Panc1 (cell line): Measurements from ENCODE around the gene NNT.

Experiments
- POLR2AphosphoS5 ChIP-seq: IDR thresholded peaks from 2 replicates; pipeline ENCODE4 v1.6.1; 2012; ENCODE audit warnings: mild to moderate bottlenecking, low read depth, low read length, moderate library complexity
- SIN3A ChIP-seq: IDR thresholded peaks from 2 replicates; pipeline ENCODE4 v1.6.1; 2012; ENCODE audit warnings: low read depth, mild to moderate bottlenecking, low read length, moderate library complexity, borderline replicate concordance; ENCODE audit not compliant: insufficient read depth
- TCF7L2 ChIP-seq: IDR thresholded peaks from 2 replicates; pipeline ENCODE4 v1.6.1; 2011; ENCODE audit warnings: mild to moderate bottlenecking, low read depth, low read length, inconsistent platforms
- TF ChIP-seq, protein P1 (sequence below), 2 experiments: IDR thresholded peaks; 2 replicates each; pipeline ENCODE4 v1.6.1; 2011 to 2012; ENCODE audit warnings: low read depth in 2 of 2, control low read depth in 1 of 2, low read length in 1 of 2, mild to moderate bottlenecking in 1 of 2, moderate library complexity in 1 of 2; ENCODE audit not compliant: insufficient read depth in 1 of 2
- TF ChIP-seq, protein P2 (sequence below): fragments of 450-650 bp; IDR thresholded peaks from 2 replicates; pipeline ENCODE4 v1.5.1; 2017; ENCODE audit warnings: mild to moderate bottlenecking

DNA sequence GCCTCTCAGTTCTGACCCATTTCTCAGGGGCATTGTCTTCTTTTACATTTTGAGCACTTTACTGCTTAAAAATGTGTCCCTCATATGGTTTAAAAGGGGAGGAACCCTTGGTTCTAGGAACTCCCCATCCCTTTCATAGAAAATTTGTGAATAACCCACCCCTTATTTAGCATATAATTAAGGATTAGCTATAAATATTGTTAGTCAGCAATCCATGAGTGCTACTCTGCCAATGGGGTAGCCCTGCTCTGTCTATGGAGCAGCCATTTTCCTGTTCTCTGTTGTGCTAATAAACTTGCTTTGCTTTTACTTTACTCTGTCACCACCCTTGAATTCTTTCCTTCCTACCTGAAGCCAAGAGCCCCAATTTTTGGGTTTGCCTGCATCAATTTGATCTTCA, 12.3 kb upstream of the NNT start:
- TF ChIP-seq, protein P1, sequence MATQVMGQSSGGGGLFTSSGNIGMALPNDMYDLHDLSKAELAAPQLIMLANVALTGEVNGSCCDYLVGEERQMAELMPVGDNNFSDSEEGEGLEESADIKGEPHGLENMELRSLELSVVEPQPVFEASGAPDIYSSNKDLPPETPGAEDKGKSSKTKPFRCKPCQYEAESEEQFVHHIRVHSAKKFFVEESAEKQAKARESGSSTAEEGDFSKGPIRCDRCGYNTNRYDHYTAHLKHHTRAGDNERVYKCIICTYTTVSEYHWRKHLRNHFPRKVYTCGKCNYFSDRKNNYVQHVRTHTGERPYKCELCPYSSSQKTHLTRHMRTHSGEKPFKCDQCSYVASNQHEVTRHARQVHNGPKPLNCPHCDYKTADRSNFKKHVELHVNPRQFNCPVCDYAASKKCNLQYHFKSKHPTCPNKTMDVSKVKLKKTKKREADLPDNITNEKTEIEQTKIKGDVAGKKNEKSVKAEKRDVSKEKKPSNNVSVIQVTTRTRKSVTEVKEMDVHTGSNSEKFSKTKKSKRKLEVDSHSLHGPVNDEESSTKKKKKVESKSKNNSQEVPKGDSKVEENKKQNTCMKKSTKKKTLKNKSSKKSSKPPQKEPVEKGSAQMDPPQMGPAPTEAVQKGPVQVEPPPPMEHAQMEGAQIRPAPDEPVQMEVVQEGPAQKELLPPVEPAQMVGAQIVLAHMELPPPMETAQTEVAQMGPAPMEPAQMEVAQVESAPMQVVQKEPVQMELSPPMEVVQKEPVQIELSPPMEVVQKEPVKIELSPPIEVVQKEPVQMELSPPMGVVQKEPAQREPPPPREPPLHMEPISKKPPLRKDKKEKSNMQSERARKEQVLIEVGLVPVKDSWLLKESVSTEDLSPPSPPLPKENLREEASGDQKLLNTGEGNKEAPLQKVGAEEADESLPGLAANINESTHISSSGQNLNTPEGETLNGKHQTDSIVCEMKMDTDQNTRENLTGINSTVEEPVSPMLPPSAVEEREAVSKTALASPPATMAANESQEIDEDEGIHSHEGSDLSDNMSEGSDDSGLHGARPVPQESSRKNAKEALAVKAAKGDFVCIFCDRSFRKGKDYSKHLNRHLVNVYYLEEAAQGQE (IDR thresholded peaks at IDR 0.05; ENCODE audit: insufficient read depth in 1 of 2, low read depth in 2 of 2, low read length in 1 of 2): no peak
- TF ChIP-seq, protein P2, sequence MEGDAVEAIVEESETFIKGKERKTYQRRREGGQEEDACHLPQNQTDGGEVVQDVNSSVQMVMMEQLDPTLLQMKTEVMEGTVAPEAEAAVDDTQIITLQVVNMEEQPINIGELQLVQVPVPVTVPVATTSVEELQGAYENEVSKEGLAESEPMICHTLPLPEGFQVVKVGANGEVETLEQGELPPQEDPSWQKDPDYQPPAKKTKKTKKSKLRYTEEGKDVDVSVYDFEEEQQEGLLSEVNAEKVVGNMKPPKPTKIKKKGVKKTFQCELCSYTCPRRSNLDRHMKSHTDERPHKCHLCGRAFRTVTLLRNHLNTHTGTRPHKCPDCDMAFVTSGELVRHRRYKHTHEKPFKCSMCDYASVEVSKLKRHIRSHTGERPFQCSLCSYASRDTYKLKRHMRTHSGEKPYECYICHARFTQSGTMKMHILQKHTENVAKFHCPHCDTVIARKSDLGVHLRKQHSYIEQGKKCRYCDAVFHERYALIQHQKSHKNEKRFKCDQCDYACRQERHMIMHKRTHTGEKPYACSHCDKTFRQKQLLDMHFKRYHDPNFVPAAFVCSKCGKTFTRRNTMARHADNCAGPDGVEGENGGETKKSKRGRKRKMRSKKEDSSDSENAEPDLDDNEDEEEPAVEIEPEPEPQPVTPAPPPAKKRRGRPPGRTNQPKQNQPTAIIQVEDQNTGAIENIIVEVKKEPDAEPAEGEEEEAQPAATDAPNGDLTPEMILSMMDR: no peak
- TF ChIP-seq TCF7L2 (no peak), POLR2AphosphoS5 (no peak), SIN3A (no peak)
